Pulmonary artery endothelial cell (primary cell): Measurements from ENCODE around the gene SPDYE16. TPM values are rescaled to one million over a fixed set of nuclear protein-coding genes. Genes with fewer than 3 reads are reported as not detected.
"Not testable (repeated sequence)": the region's sequence is repeated elsewhere in the genome, so short reads cannot be mapped to it uniquely, and the experiment has no call there.

ENCODE experiments used
- DNase-seq: peaks from one replicate; pipeline ENCODE4 v3.0.0-alpha.2; 2011; ENCODE audit warnings: low read depth, low spot score
- total RNA-seq: library from RNA; depleted of rRNA; stranded (reverse); fragments of >200 nt; gene quantifications from 2 replicates; pipeline ENCODE4 v1.2.3, GENCODE V29; 2014

The SPDYE16 gene
- total RNA-seq, 1 donor from 2014 or later, result not detected

- no peak for DNase-seq
Observed at GRCh38 chr7:76505168-76506080, 37.7 kb downstream of the SPDYE16 start.

GRCh38 chr7:76504351-76505167 is 38.5 kb downstream of the SPDYE16 start:
- DNase-seq, result not testable (repeated sequence)

GRCh38 chr7:76503244-76503643 is 39.9 kb downstream of the SPDYE16 start:
- DNase-seq, result not testable (repeated sequence)

DNA sequence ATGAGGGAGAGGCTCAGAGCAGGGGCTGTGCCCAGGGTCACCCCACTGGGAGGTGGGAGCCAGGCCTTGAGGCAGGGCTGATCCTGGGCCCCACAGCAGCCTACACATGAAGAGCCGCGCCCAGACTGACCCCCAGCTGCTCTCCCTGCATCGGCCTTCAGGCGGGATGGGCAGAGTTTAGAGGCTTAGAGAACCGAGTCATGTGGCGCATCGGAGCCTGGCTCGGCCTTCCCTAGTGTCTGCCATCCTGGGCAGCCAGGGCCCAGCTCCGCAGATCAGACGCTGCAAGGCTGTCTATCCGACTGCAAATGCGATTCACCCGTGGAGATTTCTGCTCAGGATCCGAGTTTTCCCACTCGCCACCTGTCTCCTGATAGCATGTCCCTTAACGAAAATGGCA is 40.3 kb downstream of the SPDYE16 start:
- DNase-seq, result not testable (repeated sequence)

DNA sequence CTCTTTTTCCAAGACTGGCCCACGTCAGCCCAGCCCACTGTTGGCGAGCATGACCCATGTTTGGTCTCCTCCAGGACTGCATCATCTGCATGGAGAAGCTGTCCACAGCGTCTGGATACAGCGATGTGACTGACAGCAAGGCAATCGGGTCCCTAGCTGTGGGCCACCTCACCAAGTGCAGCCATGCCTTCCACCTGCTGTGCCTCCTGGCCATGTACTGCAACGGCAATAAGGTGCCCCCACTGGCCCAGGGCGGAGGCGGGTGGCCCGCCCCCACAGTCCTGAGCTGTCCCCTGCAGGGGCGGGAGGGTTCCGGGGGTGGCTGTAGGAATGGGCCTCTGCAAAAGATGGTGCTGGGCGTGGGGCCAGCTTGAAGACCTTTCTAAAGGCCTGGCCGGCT is 40.9 kb downstream of the SPDYE16 start:
- DNase-seq, result not testable (repeated sequence)

DNA sequence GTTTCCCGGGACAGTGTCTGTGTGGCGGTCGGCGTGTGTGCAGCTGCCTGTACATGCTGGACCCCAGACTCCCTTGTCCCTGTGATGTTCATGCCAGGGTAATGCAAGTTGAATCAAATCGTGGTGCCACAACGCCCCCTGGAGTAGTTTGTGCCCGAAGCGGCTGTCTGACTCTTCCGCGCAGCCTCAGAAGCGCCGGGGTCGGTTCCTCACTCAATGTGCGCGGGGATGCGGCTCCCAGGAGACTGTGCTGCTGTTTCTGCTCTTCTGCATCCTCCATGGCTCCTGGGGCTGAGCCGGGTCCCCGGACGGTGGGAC is 43.2 kb downstream of the SPDYE16 start:
- not testable (repeated sequence) for DNase-seq

- DNase-seq, result not testable (repeated sequence)
Observed at GRCh38 chr7:76499201-76499923, 43.7 kb downstream of the SPDYE16 start.

DNA sequence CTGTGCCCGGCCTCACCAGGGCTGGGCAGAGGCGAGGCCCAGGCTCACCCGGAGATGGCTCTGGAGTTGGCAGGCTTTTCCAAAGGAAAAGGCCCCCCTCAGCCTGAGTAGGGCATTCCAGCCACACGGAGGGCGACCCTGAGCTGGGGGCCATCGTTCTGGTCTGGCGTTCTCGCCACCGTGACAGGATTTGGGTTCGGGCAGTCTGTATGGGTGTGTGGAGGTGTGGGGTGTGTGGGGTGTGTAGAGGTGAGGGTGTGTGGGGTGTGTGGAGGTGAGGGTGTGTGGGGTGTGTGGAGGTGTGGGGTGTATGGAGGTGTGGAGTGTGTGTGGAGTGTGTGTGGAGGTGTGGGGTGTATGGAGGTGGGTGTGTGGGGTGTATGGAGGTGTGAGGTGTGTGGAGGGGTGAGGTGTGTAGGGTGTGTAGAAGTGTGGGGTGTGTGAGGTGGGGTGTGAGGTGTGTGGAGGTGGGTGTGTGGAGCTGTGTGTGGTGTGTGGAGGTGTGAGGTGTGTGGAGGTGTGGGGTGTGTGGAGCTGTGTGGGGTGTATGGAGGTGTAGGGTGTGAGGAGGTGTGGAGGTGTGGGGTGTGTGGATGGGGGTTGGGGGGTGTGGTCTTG is 44.4 kb downstream of the SPDYE16 start:
- DNase-seq, result not testable (repeated sequence)

DNA sequence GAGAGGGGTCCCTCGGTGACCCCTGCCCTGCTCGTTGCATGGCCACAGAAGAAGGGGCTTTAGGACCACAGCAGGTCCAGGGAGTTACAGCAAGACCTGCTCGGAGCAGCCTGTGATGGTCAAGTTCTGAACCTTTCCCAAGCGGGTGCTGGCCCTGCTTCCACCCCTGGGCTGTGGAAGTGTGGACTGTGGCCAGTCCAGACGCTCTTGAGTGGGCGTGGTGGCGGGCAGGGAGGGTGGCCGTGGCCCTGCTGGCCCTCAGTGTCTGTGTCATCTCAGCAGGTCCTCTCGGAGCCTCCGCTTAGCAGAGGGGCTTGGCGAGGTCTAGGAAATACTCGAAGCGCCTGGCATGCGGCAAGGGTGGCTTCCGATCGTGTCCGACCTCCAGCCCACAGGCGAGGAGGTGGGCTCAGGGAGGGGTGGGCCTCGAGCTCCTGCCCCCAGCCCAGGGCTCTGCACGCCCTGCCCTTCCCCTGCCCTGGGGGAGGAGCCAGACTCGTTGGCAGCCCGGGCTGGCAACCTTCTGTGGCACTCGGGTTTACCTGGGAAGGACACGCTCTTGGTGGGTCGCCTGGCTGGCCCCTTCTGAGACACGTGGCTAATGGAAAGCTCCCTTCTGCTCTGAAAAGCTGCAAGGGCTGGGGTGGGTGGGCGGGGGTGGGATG is 45.0 kb downstream of the SPDYE16 start:
- not testable (repeated sequence) for DNase-seq

DNA sequence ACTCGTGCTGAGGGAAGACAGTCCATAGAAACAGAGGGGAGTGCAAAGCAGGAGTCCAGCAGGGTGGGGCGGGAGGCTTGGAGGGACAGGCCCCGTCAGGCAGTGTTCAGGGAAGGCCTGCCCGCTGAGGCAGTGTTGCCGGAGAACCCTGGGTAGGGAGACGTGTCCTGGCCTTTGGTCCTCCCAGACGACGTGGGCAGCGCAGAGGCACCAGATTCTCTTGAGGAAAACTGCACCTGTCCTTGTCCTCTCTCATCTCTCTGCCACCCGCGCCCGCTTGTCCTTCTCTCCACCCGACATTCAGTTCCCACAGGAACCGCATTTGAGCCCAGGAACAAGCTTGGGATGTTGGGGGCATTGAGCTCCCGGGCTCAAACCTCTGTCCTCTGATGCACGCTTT is 47.4 kb downstream of the SPDYE16 start:
- DNase-seq, result not testable (repeated sequence)

DNA sequence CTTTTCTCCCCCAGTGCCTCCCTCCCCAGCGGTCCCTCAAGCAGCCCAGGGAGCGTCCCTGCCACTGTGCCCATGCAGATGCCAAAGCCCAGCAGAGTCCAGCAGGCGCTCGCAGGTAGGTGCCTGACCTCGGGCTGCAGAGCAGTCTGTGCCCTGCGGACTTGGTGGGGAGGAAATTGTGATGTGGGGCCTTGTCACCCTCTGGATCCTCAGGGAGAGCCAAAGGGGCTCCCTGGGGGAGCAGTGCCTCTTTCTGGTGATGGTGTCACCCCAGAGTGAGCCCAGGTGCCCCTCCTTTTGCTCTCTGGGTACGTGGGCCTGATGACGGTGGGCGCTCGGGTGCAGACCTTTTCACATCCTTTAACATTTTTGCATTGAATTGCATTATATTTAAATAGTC is 51.0 kb downstream of the SPDYE16 start:
- not testable (repeated sequence) for DNase-seq

DNA sequence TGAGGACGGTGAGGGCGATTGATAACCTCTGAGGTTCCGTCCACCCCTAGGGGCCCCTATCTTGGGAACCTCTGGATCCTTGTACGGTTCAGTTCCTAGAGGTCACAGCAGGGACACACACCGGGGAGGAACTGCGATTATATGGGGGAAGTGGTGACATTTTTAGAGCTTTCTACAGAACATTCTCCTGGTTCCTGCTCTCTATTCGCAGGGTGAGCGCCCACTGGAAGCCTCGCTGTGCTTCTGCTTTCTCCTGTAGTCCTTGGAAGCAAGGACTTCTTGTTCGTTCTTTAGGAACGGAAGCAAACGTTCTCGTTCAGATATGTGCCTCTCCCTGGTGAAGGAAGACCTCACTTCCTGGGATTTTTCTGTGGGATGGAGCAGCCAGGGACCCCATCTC is 55.1 kb downstream of the SPDYE16 start:
- DNase-seq, result not testable (repeated sequence)

- not testable (repeated sequence) for DNase-seq
Observed at GRCh38 chr7:76486618-76487017, 56.5 kb downstream of the SPDYE16 start.

- DNase-seq, result not testable (repeated sequence)
Observed at GRCh38 chr7:76485822-76486610, 57.1 kb downstream of the SPDYE16 start.

DNA sequence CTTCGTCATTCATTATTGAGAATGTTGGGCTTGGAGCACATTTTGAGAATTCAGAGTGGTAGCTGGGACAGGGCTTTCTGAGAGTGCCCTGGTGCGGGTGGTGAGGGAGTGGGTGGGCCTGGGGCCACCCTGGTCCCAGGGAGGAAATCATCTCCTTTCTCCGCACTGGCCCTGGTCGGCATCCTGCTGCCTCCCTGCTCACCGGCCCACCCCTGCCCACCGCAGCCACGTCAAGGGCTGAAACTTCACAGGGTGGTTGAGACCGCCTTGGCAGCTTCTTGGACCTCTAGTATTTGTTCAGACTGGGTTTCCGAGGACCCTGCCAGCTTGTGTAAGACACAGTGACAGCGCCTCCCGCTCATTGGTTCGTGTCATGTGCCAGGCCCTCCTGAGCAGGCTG is 58.6 kb downstream of the SPDYE16 start:
- not testable (repeated sequence) for DNase-seq

DNA sequence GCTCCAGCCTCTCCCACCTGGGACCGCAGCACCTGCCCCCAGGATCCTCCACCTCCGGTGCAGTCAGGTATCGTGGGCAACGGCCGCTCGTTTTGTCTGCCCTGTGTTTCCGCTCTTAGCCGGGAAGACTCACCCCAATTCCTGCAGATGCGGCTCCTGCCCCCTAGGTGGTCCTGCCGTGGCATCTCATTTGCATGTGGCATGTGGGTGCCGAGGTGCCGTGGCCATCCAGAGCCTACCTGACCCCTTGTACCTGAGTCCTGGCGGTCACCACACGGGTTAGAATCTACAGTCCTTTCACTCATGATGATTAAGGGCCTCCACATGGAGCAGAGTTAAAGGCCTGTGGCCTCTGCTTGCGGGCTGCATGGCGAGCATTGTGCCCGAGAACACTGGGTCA is 60.0 kb downstream of the SPDYE16 start:
- DNase-seq, result not testable (repeated sequence)

- DNase-seq, result not testable (repeated sequence)
Observed at GRCh38 chr7:76482660-76483059, 60.4 kb downstream of the SPDYE16 start.
